Stimulated activated CD4-positive, alpha-beta T cell treated with anti-CD3 and anti-CD28 coated beads, Interleukin-12 subunit alpha, Interleukin-12 subunit beta, amount 100 ng/mL, for 24 hours (primary cell): ENCODE results near the gene CCDC187.

ENCODE experiments used
- DNase-seq, 2 experiments: peaks; one replicate each; pipeline ENCODE4 v3.0.0-alpha.2; 2020; ENCODE audit warnings: low read depth in 2 of 2

Gene CCDC187

DNA sequence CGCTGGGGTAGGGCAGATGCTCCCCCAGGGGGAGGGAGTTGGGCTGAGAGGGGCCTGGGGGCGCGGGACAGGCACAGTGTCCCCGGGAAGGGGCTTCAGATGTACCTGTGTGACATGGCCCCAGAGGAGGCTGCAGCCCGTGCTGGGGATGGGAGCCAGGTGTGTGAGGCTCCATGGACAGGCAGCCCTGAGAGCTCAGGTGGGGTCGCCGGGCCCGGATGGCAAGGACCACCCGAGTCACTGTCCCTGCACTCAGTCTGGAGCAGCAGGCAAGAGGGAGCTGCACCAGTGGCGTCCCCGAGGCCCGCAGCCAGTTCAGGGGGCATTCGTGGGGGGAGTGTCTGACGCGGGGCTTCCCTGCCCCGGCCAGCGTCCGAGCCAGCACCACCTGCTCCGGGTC lies 18.9 kb downstream of the CCDC187 start:
- DNase-seq = no peak

DNA sequence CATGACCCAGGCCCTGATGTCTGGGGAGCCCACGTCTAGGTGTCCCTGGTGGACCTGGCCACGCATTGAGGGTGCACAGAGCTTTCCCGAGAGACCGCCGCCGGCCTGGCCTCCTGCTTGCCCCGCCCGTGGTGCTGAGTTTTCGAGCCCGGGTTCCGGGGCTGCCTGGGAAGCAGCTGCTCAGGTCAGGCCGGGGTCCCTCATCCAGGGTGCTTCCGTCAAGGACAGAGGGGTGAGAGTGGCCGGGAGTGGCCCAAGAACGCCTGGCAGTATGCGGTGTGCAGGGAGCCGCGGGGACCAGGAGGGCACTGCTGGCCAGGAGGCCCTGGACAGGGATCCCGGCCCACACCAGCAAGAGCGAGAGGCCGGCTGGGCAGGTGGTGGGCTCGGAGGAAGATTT lies 19.6 kb downstream of the CCDC187 start:
- no peak for DNase-seq

DNA sequence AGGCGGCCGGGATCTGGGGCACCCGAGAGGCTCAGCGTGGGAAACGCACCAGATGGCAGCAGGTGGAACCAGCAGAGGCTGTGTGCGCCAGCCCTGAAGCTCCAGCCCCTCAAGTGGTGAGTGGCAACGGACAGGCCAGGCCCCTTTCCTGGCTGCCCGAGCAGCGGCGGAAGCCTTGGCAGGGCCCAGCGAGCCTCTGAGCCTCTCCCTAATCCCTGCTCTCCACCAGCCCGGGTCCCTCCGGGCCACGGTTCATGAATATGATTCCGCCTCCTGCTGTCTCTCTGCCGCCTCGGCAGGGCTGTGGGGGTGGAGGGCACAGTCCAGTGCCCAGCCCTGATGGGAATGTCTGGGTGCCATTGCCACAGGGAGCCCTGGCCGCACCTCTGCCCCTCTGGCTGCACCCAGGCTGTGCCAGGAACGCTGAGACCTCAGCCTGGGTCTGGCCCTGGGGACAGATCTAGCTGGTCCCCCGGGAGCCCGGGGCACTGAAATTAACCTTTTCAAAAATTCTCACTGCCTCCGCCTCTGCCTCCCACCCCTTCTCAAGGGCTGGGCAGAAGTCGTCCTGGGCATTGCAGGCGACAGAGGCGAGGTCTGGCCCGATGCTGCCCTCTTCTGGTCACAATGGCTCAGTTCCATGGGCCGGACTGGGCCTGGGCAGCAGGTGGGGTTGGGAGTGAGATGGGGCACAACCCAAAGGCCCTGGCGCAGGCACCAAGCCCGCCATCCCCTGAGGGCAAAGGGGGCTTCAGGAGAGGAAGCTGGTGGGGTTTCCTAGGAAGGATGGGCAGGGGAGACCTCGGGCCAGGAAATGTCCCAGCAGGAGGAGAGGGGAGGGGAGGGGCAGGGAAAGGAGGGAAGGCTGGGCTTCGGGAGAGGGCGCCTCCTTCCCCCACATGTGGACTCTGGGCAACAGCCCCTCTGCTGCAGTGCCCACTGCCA lies 20.3 kb downstream of the CCDC187 start:
- DNase-seq = peak; percentile 55 to 69

DNA sequence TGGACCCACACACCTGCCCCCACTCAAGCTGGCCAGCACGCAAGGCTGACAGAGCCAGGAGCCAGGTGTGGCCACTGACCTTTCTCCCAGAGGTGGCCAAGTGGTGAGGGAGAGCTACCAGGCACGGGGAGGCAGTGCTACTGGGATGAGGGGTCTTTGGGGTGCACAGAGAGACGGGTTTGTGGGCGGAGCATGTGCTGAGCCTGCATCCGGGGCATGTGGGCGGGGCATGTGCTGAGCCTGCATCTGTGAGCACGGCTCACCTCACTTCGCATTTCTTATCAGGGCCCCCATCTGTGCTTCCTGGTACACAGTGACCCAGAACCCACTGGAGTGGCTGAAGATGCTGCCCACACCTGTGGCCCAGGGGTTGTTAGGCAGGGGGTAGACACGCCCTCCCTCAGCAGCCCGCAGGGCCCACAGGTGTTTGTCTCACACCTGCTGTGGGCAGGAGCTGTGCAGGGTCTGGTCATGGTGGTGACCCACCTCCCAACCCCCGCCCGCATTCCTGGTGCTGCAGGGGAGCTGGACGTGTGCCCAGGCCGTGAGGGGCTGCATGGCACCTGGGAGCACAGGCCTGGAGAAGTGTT lies 21.5 kb downstream of the CCDC187 start:
- DNase-seq = no peak

DNA sequence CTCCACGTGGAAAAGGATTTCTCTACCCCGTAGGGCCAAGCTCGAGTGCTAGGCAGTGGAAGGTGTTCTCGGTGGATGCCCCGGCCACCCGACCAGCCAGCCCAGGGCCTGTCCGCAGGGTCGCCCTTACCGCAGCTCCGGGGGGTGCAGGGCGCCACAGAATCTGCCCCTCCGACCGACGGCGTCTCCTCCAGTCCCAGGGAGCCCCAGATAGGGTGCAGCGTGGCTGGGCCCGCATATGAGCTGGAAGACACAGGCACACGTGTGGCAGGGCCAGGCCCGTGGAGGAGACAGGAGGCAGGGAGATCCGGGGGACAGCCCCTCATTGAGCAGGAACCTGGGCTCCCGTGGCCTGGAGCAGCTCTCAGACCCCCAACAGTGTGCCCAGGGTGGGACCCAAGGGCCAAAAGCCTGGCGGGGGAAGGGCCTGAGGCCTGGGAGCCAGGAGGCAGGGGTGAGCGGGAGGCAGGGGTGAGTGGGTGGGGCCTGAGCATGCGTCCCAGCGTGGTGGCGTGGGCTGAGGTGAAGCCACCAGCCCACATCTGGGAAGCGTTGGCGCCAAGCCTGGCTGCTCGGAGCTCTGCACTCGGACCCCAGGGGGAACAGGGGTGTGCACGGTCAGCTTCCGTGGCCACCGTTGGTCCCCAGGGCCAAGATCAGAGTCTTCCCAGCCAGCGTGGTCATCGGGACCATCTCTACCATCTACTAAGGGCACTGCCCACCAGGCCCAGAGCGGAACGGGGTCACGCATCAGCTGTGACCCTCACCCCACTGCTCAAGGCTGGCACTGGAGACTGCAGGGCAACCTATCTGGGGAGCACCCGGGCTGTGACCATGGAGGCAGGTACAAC lies 22.2 kb downstream of the CCDC187 start:
- no peak for DNase-seq

DNA sequence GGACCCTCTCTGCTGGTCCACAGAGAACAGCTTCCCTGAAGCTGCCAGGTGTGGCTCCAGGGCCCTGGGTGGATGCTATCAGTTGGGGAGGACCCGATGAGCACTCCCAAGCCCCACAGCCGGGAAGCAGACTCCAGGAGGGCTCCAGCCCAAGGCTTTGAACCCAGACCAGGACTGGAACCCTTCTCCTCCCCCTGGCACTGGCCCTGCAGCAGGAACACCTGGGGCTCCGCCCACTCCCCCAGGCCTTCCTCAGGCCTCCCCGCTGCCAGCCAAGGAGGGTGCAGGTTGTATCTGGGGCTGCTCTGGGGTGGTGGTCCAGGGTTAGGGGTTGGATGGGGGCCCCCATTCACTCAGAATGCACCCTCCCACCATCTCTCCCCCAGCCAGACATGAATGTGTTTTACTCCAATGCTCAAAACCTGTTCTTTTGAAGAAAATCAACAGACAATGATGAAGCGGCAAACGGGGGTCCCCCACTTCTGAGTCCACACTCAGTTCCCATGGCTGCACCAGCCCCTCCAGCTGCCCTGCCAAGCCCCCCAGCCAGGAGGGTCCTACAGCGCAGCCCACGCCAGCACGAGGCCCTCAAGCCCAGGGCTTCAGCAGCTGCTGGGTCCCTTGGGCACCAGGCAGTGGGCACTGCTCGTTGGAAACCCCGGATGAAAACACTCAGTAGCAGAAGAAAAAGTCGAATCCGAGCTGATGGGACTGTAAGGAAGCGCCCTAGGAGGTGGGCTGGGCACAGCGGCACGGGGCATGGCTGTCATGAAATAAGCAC lies 23.2 kb downstream of the CCDC187 start:
- no peak for DNase-seq

DNA sequence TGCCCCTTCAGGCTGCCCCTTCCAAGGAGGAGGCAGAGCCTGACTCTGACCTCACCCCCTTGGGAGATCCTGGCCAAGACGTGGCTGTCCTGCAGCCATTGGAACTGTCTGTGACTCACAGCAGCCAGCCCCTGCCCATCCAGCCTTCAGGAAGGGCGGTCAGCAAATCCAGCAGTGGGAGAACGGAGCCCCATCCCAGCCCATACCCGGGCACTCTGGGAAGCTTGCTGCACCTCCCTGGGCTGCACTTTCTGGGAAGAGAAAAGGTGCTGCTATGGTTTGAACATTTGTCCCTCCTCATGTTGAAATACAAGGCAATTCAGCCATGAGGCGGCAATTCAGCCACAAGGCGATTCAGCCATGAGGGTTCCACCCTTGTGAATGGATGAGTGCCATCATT lies 24.4 kb downstream of the CCDC187 start:
- no peak for DNase-seq

DNA sequence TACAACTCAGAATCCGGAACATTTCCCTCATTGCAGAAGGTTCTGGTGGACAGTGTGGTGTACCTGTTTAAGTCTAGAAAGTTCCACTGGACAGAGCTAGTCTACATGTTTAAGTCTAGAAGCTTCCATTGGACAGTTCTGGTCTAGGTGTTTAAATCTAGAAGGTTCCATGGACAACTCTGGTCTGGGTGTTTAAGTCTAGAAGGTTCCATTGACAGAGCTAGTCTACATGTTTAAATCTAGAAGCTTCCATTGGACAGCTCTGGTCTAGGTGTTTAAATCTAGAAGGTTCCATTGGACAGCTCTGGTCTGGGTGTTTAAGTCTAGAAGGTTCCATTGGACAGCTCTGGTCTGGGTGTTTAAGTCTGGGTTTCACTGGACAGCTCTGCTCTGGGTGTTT lies 25.0 kb downstream of the CCDC187 start:
- DNase-seq = no peak

DNA sequence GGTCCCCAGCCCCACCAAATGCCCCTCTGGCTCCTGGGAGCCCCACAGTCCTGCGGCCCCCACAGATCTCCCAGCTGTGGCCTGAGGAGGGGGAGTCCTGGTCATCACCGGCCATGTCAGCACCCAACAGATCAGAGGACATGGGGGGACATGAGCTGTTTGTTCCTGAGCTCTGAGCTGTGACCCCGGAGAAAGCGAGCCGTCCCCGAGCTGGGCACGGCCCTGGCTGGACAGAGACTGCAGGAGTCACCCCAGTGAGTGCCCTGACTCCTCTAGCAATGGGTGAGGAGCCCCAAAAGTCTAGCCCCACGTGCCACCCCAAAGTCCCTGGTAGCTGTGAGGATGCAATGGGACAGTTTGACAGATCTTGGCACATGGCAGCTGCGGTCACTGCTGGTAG lies 25.7 kb downstream of the CCDC187 start:
- no peak for DNase-seq

DNA sequence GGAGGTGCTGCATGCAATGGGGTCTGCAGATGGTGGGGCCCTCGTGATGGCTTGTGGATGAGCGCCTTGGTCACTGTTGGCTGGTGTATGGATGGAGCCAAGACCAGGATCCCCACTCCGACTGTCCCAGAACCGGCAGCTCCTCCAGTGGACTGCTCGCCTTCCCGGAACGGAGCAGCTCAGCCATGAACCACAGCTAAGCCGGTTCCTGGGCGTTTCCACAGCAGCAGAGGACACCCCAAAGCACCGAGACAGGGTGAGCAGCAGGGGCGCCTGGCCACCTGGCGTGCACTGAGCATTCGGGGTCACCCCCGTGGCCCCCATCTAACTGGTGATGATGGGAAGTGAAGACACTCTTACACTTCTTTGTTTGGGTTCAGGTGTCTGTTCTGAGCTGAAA lies 26.1 kb downstream of the CCDC187 start:
- no peak for DNase-seq

DNA sequence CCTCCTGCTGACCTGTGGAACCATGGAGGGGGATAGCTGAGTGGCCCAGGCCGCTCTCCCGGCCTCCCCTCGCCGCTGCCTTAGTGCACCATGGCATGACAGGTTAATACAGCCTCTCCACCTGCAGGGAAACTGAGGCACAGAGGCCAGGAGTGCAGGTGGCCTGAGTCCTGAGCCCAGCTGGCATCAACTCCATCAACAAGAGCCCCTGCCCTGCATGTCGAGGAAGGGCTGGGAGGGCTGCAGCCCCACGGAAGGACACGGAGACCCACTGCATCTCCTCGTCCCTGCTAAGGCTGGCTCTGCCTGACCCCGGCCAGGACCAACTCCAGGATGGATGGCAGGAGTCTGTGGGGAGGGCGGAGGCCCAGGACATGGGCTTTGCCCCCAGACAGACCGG lies 27.2 kb downstream of the CCDC187 start:
- no peak for DNase-seq

DNA sequence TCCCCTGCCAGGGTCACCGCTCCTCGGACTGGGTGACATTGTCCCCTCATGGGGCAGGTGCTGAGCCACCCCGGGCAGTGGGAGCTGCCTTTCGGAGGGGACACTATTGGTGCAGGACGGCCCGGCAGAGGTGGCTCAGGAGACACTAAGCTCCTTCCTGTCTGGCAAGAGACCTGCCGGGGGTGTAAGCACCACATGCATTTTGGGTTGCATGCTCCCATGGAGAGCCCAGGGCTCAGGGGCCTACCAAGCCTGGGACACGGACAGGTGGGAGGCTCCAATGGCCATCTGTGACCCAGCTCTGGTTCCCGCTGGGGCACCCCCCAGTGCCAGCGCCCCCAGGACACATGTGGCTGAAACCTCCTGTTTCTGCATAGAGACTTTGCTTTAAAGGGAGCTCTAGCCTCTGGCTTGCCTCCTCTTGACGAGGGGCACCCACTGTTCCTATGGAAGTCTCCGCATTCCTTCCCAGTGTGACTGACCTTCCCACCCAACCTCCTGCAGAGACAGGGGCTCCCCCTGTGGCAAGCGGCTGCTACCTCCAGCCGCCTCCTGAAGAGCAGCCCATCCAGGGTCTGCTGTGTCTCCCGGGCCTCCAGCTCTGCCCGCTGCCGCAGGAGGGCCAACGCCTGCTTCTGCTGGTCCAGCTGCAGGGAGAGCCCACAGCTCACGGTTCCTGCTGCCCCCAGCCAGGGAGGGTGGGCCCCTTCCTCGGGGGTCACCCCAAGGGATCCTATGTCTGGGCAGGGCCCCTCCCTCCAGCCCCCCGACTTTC lies 28.1 kb downstream of the CCDC187 start:
- DNase-seq = no peak

DNA sequence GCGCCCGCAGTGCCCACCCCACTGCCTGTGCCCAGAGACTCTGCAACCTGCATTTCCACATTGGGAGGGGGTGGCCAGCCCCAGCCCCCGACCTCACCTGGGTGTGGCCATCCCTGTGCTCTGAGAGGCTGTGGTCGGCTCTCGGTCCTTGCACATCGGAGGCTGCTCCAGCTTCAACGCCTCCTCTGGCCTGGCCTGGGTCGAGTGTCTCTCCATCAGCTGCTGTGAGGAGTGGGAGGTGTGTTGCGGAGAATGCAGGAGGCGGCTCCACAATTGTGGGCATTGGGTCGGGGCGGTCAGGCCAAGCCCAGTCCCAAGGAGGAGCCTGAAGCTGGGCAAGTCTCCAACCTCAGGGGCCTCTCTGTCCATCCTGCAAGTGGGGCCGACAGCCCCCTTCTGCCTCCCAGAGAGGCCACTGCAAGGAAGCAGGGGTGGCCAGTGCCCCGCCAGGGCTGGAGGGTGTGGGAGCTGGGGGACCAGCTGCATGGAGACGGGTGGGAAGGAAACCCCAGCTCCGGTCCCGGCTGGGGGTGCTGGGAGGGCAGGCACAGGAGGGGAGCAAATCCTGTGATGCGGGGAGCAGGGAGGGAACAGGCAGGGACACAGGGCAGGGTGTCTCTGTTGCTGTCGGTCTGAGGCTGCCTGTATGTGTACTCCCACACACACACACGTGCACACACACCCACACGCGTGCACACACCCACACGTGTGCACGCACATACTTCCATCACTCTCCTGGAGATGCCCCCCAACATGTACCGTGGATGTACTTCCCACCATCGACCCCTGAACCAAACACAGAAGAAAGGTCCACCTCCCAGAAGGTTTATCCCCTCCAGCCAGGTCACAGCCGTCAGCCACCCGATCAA lies 28.9 kb downstream of the CCDC187 start:
- DNase-seq = no peak

DNA sequence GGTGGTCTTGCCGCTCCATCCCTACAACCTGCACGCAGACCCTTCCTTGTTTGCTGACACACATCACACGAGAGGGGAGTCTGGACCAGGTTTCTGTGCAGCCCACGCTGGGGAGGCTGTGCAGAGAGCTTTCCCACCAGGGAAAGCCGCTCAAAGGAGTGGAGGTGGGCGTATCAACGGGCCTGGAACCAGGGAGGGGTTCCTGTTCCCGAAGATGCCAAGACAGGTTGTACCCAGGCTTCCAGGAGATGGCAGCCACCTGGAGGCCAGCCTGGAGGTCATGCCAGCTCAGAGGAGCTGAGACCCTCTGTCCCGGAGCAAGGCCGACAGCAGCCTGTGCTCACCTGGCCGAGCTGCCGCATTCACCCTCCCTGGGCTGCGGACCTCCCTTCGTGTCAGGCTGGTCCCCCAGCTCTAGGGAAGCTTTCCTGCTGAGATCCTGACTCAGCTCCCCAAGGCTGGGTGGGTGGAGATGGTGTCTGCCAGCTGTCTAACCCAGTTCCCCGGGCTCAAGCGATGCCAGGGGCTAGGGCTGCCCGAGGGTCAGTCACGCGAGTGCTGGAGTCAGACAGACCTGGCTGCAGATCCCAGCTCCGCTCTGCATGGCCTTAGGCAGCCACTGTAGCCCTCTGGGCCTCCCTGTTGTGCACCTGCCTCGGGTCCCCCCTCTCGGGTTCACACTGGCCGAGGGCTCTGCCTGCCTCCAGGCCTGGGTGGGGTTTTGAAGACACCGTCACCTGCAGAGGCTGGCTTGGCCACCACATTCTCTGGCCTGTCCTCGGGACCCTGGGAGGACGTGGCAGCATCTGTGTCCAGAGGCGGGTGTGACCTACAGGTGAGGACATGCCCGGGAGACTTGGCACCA lies 29.7 kb downstream of the CCDC187 start:
- no peak for DNase-seq

DNA sequence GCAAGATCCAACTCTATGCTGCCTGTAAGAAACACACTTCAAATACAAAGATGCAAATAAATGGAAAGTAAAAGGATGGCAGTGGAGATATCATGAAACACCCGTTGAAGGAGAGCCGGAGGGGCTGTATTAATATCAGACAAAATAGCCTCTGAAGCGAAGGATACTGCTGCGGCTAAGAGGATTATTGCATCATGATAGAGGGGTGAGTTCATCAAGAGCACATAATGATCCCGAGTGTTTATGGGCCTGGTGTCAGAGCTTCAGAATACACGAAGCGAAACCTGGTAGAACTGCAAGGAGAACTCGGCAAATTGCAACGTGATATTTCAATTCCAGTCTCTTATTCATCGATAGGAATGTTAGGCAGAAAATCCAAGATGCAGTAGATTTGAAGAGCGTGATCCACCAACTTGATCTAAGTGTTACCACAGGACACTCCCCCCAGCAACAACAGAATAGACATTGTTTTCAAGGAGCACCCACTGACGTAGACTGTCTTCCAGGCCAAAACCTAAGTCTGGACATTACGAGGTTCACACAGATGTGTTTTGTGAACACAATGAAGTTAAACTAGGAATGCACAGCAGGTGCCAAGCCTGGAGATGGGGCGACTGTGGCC lies 30.5 kb downstream of the CCDC187 start:
- DNase-seq = no peak

DNA sequence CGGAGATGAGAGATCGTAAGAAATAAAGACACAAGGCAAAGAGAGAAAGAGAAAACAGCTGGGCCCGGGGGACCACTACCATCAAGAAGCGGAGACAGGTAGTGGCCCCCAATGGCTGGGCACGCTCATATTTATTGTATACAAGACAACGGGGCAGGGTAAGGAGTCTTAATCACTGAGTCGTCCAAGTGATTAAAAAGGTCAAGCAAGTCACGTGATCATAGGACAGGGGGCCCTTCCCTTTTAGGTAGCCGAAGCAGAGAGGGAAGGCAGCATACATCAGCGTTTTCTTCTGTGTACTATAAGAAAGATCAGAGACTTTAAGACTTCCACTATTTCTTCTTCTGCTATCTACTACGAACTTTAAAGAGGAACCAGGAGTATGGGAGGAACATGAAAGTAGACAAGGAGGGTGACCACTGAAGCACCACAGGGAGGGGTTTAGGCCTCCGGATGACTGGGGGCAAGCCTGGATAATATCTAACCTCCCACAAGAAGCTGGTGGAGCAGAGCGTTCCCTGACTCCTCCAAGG lies 33.7 kb downstream of the CCDC187 start:
- no peak for DNase-seq

DNA sequence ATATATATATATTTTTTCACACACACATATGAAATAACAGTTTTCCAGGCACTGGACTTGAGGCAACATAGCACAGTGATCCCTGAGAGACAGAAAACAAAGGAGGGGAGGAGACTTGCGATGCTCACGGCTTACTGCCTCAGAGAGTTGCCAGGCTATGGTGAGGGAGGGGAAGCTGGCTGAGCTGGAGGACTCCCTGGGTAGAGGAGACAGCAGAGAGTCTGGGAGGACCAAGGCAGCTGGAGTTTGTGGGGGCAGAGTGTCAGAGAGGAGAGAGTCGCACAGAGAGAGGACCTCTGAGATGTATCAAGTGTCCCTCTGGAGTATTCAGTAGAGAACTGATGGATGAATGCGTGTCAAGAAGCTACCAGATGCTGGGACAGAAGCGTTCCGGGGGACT lies 35.2 kb downstream of the CCDC187 start:
- no peak for DNase-seq

DNA sequence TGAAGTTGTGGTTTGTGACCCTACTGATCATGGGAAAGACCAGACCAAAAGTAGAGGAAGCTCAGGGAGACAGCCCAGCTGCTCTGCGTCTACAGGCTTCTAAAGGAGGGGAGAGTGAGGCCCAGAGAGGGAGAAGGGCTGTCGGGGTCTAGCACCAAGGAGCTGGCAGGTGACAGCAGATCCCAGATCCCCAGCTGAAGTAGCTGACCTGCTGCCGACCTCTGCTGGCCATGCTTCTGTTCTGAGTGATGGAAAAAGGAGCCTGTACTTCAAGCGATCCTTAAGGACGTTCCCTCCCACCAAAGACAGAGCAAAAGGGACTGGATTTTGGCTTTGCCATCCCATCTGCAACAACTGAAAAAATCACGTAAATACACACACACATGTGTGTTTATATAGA lies 35.6 kb downstream of the CCDC187 start:
- no peak for DNase-seq
